Activated CD8-positive, alpha-beta memory T cell treated with anti-CD3 and anti-CD28 coated beads, Interleukin-2, amount 50 U/mL, for 1 hour (primary cell): Measurements from ENCODE around the gene FCHSD1.

ENCODE experiments used
- DNase-seq: peaks from one replicate; pipeline ENCODE4 v3.0.0-alpha.2; 2020; ENCODE audit errors: extremely low read depth

The FCHSD1 gene

DNA sequence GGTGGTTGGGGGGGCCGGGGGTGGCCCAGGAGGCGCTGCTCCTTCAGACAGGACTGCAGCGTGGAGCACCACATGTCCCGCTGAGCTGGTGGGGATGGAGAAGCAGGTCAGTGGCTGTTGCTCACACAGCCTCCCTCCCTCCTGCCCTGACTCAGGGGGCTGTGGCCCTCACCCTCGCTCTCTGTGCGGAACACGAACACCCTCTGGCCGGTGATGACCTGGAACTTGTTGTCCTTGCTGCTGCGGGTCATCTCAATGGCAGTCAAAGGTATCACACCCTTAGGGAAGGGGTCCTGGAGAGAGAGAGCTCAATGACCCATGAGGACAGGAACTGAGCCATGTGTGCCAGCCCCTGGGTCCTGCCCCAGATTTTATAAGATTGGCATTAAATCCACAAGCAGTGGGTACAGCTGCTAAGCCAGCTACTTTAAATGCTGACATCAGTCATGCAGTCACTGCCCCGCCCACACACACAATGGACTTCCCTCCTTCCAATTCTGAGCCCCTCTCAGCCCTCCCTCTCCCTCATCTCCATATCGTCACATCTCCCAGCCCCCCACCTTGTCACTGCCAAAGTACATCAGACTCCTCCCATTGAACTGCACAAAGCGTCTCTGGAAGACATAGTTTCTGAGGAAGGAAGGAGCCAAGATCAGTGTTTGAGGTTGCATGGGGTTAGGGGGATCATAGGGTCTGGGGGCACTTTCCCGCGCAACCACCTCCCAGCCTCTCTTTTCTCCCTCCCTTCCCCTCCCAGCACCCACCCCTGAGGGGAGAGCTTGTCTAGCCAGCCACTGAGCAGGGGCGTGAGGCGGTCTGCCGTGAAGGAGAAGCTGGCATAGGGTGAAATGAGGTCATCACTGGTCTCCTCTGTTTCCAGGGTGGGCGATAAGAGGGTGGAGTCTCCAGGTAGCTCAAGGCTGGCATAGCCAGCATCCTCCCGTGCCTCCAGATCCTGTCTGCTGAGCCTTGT, 21.9 kb upstream of the FCHSD1 start:
- no peak for DNase-seq

DNA sequence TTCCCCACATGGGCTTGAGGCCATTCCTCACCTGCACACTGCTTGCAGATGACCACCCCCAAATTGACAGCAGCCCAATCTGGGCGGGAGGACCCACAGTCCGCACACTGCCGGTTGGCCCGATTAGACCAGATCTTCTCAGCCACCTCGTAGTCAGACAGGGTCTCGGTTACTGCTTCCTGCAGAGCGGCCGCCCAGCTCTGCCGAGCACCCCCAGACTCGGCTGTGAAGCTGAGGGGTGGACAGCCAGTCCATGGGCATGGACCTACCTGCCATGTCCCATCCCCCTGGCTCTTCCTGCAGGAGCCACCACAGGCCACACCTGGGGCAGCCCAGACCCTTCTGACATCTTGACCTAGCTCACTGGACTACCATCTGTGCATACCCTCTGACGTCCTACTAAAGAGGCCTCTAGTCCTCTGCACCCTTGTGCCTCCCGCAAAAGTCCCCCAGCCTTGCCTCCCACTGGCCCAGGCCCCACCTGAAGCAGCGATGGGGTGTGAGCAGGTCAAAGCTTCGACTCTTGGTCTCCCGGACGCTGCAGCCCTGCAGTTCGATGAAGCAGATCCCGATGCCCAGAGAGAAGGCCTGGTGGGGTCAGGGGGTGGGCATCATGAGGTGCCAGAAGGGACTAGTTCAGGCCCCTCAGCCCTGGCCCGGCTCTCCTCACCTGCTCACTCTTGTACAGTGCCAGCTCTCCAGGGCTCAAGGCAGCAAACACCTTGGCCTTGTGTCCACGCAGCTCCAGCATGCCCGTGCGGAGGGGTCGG, 21.0 kb upstream of the FCHSD1 start:
- DNase-seq = no peak

- no peak for DNase-seq
Measured at GRCh38 chr5:141669520-141669919, 18.3 kb upstream of the FCHSD1 start.

- DNase-seq = no peak
Measured at GRCh38 chr5:141668601-141669265, 17.5 kb upstream of the FCHSD1 start.

GRCh38 chr5:141665995-141666940, 15.1 kb upstream of the FCHSD1 start:
- no peak for DNase-seq

GRCh38 chr5:141664733-141665461, 13.7 kb upstream of the FCHSD1 start:
- peak; percentile 26 for DNase-seq

DNA sequence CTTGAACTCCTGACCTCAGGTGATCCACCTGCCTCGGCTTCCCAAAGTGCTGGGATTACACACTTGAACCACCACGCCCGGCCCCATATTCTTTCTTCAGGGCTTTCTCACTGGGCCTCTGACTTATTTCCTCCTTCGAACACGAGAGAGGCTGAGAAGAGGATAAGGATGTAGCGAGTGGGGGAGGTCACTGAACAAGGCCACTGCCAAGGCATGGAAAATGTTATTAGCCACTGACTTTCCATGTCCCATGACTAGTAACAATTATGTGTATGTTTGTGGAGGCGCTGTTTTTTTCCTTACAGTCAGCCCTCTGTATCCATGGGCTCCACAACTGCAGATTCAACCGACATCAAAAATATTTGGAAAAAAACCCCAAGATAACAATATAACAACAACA, 12.3 kb upstream of the FCHSD1 start:
- DNase-seq = no peak

- no peak for DNase-seq
Measured at GRCh38 chr5:141662028-141662427, 10.8 kb upstream of the FCHSD1 start.

DNA sequence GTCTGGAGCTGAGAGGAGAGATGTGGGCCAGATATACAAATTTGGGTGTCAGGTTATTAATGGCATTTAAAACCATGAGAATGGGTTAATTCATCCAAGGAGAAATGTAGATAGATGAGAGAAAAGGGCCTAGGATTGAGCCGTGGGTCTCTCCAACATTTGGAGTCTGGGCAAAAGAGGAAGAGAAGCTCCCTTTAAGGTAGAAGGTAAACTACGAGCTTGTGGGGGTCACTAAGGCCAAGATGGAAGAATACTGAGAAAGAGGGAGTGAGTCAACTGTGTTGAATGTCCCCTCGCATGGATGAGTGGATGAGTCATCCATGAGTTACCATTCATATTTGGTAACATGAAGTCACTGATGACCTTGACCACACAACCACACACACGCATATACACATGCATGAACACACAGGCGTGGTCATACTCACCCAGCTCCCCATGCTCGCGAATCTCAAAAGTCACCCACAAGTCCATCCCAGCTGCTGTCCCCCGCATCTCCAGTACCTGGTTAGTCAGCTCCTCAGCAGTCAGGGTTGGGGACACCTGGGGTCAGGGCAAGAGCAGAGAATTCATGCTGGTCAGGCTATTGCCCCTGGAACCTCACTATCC, 6.8 kb upstream of the FCHSD1 start:
- DNase-seq = no peak

DNA sequence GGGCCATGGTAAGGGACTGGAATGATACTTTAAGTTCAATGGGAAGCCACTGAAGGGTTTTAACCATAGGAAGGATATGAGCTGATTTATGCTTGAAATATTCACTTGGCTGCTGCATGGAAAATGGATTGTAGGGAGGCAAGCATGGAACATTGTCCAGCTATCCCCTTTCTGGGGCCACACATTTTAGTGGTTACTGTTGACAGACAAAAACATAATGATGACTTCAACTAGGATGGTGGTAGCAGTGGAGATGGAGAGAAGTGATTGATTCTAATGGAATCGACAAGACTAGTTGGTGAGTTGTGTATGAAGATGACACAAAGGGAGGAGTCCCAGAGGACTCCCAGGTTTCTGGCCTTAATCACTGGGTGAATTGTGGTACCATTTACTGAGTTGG, 6.2 kb upstream of the FCHSD1 start:
- no peak for DNase-seq

GRCh38 chr5:141656396-141656795, 5.2 kb upstream of the FCHSD1 start:
- DNase-seq = no peak

DNA sequence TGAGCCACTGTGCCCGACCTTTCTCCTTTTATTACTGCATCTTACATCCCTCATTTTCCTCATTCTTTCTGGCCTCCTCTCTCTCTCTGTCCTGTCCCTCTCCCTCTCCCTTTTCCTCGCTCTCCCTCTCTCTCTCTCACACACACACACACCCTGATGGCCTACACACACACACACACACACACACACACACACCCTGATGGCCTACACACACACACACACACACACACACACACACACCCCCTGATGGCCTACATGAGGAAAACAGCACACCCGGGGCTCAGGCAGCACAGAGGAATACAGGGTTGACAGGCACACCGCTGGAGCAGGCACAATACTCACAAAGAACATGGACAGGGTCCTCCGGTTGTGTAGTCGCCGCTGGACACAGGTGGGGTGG, 3.8 kb upstream of the FCHSD1 start:
- DNase-seq = no peak

DNA sequence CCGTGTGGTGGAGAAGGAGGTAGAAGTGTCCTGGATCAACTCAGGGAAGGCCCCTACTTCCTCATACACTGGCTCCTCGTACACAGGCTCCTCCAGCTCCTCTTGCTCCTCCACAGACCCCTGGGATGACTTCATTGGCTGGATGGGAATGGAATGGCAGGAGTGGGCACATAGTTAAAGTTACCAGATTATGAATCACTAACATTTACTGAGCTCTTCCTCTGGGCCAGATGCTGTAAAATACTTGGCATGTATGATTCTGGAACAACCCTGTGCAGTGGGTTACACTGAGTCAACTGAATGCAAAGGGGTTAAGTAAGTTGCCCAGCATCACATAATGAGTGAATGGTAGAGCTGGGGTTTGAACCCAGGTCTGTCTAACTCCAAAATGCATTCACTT, 3.1 kb upstream of the FCHSD1 start:
- DNase-seq = no peak

DNA sequence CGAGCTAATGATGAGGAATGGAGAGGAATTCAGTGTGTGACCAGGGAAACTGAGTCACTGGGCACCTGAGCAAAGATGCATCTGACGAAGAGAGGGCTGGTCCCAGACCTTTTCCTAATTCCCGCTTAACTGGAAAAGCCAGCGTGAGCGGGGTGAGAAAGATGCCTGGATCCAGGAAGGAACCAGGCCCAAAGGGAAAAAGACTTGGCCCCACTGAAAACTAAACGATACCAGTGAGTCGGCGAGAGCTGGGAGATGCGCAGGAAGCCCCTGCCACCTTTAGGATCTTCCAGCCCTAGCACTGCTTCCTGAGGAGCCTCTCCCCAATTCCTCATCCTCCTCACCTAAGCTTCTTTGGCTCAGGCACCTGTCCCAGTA, 499 bp upstream of the FCHSD1 start:
- DNase-seq = no peak

GRCh38 chr5:141649972-141650371, 1.2 kb downstream of the FCHSD1 start:
- no peak for DNase-seq

GRCh38 chr5:141649056-141649688, 2.0 kb downstream of the FCHSD1 start:
- DNase-seq = no peak

DNA sequence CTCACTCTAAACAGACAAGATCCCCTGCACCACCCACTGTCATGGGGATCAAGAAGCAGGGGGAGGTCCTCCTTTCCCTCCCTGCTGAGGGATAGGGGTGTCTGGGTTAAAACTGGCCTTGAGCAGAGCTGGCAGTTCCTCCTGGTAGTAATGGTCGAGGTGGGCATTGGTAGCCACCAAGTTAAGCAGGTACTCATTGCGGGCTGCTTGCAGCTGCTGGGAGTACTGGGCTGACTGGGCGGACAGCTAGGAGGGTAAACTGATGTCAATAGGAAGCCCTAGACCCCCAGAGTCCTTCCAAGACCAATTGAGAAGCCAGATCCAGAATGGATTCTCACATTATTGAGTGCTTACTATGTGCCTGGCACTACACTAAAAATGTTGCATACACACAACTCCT, 3.4 kb downstream of the FCHSD1 start:
- no peak for DNase-seq

- DNase-seq = no peak
Measured at GRCh38 chr5:141647242-141647641, 4.0 kb downstream of the FCHSD1 start.

- DNase-seq = no peak
Measured at GRCh38 chr5:141646026-141646425, 5.2 kb downstream of the FCHSD1 start.
